HG02623 (cell line): Measurements from ENCODE around the gene SH3PXD2A.

Source experiments
- ATAC-seq: cut with Tn5 transposase; IDR thresholded peaks from one replicate; pipeline ENCODE4 v1.9.1; 2021; ENCODE audit warnings: moderate library complexity; ENCODE audit not compliant: unreplicated experiment

Gene SH3PXD2A

DNA sequence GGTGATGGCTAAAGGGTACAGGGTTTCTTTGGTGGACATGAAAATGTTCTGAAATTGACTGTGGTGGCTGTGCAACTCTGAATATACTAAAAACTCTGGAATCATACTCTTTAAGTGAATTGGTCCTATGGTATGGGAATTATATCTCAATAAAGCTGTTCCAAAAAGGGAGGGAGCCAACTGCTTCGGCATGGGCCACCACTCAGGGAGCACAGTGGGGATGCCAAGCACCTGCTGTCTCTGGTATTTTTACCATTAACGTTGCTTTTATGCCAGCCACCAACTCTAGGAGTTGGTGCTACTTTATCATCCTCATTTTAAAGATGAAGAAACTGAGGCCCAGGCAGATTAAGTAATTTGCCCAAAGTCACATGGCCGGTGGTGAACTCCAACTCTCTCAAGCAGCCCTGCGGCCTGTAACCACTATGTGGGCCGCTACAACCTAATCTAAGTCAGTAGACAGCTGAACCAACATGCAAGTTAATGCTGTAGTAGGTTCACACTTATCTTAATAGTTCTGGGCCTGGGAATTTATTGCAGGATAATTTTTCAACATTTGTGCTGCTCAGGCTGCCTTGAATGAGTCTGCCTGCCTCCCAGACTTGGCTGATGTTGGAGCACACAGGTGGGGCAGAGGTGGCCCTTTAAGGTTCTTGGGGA is 20.8 kb downstream of the SH3PXD2A start:
- ATAC-seq, result no peak

DNA sequence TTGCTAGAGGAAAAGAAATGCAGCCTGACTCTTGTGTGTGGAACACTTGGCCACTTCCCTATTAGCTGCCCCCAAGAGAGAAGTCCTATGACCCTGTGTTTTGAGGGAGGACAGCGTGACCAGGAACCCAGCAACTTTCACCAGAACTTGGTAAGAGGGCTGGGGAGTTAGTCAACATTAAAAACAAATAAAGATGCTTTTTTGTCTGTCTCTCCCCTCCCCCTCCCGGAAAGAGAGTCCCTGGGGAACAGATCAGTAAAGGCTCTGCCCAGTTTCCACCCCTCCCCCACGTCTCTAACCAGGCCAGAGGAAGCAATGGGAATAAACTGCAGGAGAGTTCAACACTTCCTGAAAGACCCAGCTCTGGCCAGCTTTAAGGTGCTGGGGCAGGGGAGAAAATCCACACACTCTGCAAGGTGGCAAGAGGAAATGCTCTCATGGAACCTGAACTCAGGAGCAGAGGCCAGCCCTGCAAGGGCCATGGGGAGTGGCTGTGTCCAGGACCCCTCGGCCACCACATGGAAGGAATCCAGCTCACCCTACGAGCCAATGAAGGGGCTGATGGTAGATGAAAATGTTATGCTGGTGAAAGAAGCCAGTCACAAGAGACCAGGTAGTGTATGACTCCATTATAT is 21.5 kb downstream of the SH3PXD2A start:
- no peak for ATAC-seq

GRCh38 chr10:103832806-103833205 is 22.6 kb downstream of the SH3PXD2A start:
- no peak for ATAC-seq

GRCh38 chr10:103829838-103830465 is 25.4 kb downstream of the SH3PXD2A start:
- ATAC-seq, result no peak

DNA sequence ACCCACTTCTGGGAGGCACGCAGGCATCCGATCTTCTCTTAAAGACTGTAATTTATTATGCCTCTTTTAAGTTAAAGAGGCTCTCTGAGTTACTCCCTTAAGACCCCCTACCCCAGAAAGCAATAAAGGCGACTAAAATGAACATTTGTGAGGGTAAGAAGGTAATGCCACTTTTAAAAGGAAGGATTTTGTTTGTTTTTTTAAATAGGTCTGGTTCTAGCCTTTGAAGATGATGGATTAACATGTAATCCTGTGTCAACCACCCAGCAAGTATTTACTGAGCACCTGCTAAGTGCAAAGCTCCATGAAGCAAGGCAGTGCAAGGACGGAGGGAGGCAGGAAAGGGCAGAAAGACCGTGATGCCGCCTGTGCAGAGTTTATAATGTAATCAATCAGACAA is 26.1 kb downstream of the SH3PXD2A start:
- no peak for ATAC-seq

DNA sequence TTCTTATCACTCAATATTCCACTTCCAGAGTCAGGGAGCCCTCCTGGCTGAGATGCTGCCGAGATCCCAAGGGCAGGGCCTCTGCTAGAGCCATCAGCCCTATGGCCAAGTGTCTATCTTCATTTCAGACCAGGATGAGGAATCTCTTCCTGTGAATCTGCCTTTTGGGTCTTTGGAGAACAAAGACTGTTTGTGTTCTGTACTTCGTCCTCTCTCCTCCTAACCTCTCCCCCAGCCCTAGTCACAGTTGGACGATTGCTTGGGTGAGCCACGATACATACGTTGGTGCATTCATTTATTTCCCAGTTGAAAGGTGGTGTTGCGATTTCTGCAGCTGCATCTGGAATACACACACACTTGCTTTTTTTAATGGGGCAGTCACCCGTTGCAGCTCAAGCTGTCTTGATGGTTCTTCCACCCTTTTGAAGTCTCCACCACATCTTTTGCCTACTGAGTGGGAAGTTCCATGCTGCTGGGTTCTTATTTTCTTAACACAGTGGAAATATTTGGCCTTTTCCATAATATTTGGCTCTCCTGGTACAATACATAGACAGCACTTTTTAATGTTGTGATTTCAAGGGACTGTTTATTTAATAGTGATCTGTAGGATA is 26.7 kb downstream of the SH3PXD2A start:
- no peak for ATAC-seq

- ATAC-seq, result no peak
Observed at GRCh38 chr10:103828107-103828506, 27.3 kb downstream of the SH3PXD2A start.

GRCh38 chr10:103826885-103827284 is 28.5 kb downstream of the SH3PXD2A start:
- ATAC-seq, result no peak

DNA sequence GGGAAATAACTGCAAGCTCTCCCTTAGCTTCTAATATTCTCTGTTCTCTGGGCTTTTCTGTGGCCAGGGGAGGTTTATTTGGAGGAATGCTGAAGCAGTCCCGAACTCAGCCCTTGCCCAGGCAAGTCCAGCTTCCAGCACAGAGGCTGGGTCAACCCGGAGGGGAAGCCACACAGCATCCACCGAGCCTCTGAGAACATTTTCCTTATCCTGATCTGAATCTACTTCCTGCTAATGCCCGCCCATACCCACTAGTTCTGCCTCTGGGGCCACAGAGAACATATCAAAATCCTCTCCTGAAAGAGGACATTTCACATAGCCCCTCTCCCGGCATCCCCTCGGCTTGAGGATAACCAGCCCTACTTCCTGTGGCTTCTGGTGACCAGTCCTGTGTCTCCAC is 31.1 kb downstream of the SH3PXD2A start:
- no peak for ATAC-seq

- ATAC-seq, result no peak
Observed at GRCh38 chr10:103823706-103824272, 31.6 kb downstream of the SH3PXD2A start.

DNA sequence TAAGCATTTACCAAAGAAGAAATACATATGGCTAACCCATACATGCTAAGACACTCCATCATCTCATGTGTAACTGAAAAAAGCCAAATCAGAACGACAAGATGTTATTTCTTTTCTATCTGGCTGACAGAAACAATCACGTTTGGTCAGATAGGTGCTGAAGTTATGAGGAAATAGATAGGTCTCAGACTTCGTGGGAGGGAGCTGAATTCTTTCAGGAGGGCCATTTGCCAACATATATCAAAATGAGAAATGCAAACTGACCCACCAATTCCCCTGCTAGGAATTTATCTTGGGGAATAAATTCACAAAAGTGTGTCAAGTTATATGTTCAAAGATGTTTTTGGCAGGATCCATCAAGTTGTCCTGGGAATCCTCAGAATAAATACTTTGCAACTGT is 32.6 kb downstream of the SH3PXD2A start:
- no peak for ATAC-seq

- ATAC-seq, result no peak
Observed at GRCh38 chr10:103822107-103822716, 33.2 kb downstream of the SH3PXD2A start.

DNA sequence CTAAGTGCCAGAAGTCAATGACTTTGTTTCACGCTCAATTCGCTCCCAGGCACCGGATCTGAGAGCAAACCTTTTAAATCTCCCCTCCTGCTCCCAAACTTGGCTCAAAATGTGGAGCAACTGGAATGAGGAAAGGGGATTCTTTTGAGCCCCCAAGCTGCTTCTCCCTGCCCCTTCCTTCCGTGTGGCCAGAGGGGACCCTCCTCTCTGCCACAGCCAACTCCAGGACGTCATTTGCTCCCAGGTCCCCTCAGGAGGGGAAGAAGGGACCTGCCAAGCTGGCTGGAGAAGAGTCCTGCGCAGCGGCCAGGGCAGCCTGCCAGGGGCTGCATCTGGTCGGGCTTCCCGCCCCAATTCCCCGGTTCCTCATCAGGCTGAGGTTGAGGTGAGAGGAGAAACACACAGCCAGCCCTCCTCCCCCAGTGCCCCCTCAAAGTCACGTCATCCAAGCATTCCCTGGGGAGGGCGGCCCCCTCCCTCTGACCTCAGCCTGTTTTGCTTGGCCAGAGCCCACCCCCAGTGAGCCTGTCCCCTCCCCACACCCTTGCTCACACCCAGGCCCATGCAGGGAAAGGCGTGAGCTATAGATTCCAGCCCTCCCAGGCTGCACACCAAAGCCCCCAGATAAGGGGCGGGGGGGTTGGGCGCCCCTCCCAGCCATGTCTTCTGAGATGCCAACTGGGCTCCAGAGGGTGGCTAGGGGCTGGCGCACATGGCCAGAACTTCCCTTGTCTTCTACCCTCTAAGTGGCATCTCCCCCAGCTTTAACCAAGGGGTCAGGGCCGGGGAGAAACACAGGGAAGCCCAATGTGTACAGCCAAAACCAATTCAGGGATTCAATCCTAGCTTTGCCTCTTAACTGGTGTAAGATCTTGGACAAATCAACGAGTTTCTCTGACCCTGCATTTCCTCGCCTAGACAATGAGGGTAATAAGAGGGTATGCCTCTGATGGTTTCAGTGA is 35.0 kb downstream of the SH3PXD2A start:
- no peak for ATAC-seq

DNA sequence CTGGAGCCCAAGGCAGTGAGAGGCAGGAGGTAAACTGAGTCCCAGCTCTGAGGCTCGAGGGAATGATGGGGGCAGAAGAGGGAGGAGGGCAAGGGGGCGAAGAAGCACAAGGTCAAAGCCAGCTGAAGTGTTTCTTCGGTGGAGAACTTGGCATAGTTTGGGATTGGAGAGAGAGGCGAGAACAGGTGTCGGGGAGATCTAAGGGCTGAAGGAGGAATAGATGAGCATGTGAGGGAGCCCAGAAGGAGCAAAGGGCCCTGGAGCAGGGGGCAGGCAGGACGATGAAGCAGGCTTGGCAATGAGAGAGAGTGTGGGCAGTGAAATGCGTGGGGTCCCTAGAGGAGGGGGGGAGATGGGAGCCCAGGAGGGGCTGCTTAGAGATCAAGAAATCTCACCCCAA is 35.9 kb downstream of the SH3PXD2A start:
- ATAC-seq, result no peak

DNA sequence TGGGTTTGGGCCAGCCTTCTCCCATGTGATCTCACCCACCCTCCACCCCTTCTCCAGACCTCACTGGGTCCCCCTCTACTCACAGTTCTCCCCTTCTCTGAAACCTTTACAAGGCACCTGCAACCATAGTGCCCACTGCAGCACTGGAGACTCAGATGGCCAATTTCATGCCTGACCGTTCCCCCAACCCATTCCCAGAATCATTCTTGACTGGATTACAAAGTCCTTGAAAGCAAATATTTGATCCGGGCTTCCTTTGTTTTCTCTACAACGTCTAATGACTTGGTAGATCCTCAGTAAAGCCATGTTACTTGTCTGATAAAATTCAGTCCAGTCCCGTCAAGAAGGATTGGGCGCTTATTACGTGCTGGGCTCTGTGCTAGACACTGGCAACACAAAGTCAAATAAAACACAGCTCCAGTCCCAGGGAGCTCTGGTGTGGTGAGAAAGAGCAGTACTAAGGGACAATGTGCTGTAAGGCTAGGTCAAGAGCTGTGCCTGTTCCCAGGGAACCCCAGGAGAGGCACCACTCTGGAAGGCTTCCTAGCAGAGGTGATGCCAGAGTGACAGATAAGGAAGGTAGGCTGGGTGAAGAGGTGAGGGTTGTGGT is 36.5 kb downstream of the SH3PXD2A start:
- ATAC-seq, result no peak

DNA sequence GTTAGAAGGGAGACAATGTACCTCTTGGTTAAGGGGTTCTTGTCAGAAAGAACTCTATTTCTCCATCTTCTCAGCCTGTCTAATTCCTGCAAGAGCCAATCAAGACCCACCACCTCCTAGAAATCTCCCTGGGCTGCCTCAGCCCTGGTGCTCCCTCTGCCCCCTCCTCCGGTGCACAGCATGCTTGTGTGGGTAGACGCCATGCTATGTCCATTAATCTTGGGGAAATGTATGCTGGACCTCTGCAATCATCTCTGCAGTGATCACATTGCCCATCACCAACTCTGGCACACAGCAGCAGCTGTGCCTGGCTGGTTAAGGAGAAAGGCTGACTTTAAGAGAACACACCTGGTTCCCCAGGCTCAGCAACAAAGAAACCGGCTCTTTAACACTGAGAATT is 37.3 kb downstream of the SH3PXD2A start:
- no peak for ATAC-seq

GRCh38 chr10:103816431-103816830 is 38.9 kb downstream of the SH3PXD2A start:
- no peak for ATAC-seq

GRCh38 chr10:103814626-103815370 is 40.6 kb downstream of the SH3PXD2A start:
- no peak for ATAC-seq

- no peak for ATAC-seq
Observed at GRCh38 chr10:103814105-103814504, 41.3 kb downstream of the SH3PXD2A start.
